SK-N-SH treated with all-trans-retinoic acid at 6 μM for 48 hours (cell line): ENCODE measurements around the gene LHX5.

ENCODE experiments used
- CSDC2 ChIP-seq: fragments of 250-450 bp; sonication (Bioruptor Pico); IDR thresholded peaks from 2 replicates; pipeline ENCODE4 v1.5.0; 2020; ENCODE audit warnings: mild to moderate bottlenecking, moderate library complexity
- GLIS3 ChIP-seq: fragments of 250-450 bp; sonication (Bioruptor Pico); IDR thresholded peaks from 2 replicates; pipeline ENCODE4 v1.5.0; 2020; ENCODE audit warnings: mild to moderate bottlenecking, moderate library complexity
- RARB ChIP-seq: fragments of 250-450 bp; sonication (Bioruptor Pico); IDR thresholded peaks from 2 replicates; pipeline ENCODE4 v1.8.0; 2021; ENCODE audit warnings: mild to moderate bottlenecking, moderate library complexity
- ZC3H10 ChIP-seq: fragments of 250-450 bp; sonication (Bioruptor Pico); IDR thresholded peaks from 2 replicates; pipeline ENCODE4 v1.5.1; 2021; ENCODE audit warnings: mild to moderate bottlenecking, moderate library complexity
- ZFP30 ChIP-seq: fragments of 450-650 bp; formaldehyde crosslinking; IDR thresholded peaks from 2 replicates; pipeline ENCODE4 v1.5.0; 2022; ENCODE audit warnings: mild to moderate bottlenecking, moderate library complexity
- ZNF565 ChIP-seq: fragments of 450-650 bp; formaldehyde crosslinking; conservative IDR thresholded peaks from 2 replicates; pipeline ENCODE4 v1.5.0; 2020; ENCODE audit warnings: low read depth, mild to moderate bottlenecking, moderate library complexity
- ZNF70 ChIP-seq: fragments of 450-650 bp; formaldehyde crosslinking; IDR thresholded peaks from 2 replicates; pipeline ENCODE4 v1.5.0; 2020; ENCODE audit warnings: mild to moderate bottlenecking, moderate library complexity
- ZNF8 ChIP-seq: fragments of 450-650 bp; formaldehyde crosslinking; IDR thresholded peaks from 2 replicates; pipeline ENCODE4 v1.5.0; 2020; ENCODE audit warnings: mild to moderate bottlenecking, moderate library complexity
- TF ChIP-seq, protein P1 (sequence below): fragments of 250-450 bp; sonication (Bioruptor Pico); IDR thresholded peaks from 2 replicates; pipeline ENCODE4 v1.8.0; 2020; ENCODE audit warnings: mild to moderate bottlenecking, moderate library complexity, borderline replicate concordance
- TF ChIP-seq, protein P2 (sequence below): fragments of 250-450 bp; sonication (Bioruptor Pico); IDR thresholded peaks from 2 replicates; pipeline ENCODE4 v1.5.1; 2020; ENCODE audit warnings: low read depth, mild to moderate bottlenecking, moderate library complexity

DNA sequence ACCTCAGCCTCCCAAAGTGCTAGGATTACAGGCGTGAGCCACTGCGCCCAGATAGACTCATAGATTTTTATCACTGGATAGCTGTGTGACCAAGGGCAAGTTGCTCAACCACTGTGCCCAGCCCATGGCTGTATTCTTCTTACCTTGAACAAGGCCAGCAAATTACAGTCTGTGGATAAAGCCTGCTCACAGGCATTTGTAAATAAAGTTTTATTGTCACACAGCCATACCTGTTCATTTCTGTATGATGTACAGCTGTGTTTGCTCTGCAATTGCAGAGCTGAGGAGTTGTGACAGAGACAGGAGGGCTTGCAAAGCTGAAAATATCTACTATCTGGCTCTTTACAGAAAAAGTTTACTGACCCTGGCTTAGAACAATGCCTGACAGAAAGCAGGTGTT, 35.2 kb upstream of the LHX5 start:
- TF ChIP-seq, protein P1, sequence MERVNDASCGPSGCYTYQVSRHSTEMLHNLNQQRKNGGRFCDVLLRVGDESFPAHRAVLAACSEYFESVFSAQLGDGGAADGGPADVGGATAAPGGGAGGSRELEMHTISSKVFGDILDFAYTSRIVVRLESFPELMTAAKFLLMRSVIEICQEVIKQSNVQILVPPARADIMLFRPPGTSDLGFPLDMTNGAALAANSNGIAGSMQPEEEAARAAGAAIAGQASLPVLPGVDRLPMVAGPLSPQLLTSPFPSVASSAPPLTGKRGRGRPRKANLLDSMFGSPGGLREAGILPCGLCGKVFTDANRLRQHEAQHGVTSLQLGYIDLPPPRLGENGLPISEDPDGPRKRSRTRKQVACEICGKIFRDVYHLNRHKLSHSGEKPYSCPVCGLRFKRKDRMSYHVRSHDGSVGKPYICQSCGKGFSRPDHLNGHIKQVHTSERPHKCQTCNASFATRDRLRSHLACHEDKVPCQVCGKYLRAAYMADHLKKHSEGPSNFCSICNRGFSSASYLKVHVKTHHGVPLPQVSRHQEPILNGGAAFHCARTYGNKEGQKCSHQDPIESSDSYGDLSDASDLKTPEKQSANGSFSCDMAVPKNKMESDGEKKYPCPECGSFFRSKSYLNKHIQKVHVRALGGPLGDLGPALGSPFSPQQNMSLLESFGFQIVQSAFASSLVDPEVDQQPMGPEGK: no peak
- TF ChIP-seq GLIS3 (CRISPR knock-in tag) (no peak), CSDC2 (CRISPR knock-in tag) (no peak), ZNF8 (CRISPR knock-in tag) (no peak), RARB (no peak), ZFP30 (no peak), ZNF70 (CRISPR knock-in tag) (no peak), ZC3H10 (no peak), ZNF565 (CRISPR knock-in tag) (no peak)
- TF ChIP-seq, protein P2, sequence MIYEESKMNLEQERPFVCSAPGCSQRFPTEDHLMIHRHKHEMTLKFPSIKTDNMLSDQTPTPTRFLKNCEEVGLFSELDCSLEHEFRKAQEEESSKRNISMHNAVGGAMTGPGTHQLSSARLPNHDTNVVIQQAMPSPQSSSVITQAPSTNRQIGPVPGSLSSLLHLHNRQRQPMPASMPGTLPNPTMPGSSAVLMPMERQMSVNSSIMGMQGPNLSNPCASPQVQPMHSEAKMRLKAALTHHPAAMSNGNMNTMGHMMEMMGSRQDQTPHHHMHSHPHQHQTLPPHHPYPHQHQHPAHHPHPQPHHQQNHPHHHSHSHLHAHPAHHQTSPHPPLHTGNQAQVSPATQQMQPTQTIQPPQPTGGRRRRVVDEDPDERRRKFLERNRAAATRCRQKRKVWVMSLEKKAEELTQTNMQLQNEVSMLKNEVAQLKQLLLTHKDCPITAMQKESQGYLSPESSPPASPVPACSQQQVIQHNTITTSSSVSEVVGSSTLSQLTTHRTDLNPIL: no peak
